ENCODE data around the gene MICAL2.

Gene MICAL2

GRCh38 chr11:12243486-12243885, 133.1 kb downstream of the MICAL2 start:
- Histone ChIP-seq H3K9ac (ENCODE audit: low read length) (no peak overlapping the region), H3K36me3 (ENCODE audit: control insufficient read depth, insufficient read depth, low read length) (peaks cover 11% of the 10 kb centered on the region), H3K27me3 (ENCODE audit: control insufficient read depth, insufficient read depth, low read length) (no peaks in the 10 kb centered on the region), H3K9me3 (ENCODE audit: control insufficient read depth, low read length) (no peaks in the 10 kb centered on the region), H3K4me3 (ENCODE audit: low read length) (no peak overlapping the region), H3K4me1 (ENCODE audit: control insufficient read depth, insufficient read depth, low read length) (peaks cover 63% of the 10 kb centered on the region)

DNA sequence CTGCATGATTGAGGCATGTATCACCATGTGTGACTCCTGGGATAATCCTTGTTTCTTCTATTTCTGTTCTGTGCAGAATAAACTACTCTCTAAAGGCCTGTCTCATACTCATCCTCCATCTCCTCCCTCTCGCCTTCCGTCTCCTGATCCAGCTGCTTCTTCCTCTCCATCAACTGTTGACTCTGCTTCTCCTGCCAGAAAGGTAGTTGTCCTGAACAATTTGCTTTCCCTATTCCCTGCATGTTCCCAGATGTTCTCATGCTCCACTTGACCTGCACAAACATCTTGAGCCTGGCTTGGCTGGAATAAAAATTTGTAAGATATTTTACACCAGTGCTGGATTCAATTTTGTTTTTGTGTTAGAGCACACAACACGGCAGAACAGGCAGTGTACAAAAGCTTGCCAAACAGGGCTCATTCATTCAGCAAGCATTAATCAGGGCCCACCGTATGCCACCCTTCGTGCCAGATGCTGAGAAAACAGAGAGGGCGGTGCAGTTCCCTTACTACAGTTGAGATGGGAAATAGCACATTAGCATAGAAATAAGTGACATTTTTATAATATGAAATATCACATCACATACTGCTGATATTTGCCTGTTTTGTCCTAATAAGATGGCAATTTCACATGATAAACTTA, 133.6 kb downstream of the MICAL2 start:
- peaks cover 11% of the 10 kb centered on the region for H3K36me3 ChIP-seq (ENCODE audit: control insufficient read depth, insufficient read depth, low read length)
- H3K4me3 ChIP-seq (ENCODE audit: low read length), result no peak overlapping the region
- no peaks in the 10 kb centered on the region for H3K9me3 ChIP-seq (ENCODE audit: control insufficient read depth, low read length)
- H3K27me3 ChIP-seq (ENCODE audit: control insufficient read depth, insufficient read depth, low read length), result no peaks in the 10 kb centered on the region
- peaks cover 67% of the 10 kb centered on the region for H3K4me1 ChIP-seq (ENCODE audit: control insufficient read depth, insufficient read depth, low read length)
- H3K9ac ChIP-seq (ENCODE audit: low read length), result no peak overlapping the region

DNA sequence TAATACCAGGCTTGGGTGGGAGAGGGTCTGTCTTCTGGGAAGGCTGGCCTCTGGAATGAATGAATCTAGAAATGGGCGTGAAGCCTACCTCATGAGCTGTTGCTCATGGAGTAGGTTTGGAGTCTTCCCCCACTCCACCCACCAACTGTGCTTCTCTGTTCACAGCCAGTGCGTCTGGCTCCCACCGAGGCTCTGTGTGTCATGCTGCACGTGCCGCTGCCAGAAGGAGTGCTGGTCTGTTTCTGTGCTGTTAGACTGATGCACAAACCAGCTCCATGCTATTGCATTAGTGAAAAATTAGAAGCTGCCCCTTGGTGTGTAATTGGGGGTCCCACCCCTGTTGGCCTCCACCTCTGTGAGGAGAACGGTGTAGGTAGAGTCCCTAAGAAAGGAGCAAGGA, 134.7 kb downstream of the MICAL2 start:
- H3K4me3 ChIP-seq (ENCODE audit: low read length), result no peak overlapping the region
- no peak overlapping the region for H3K9ac ChIP-seq (ENCODE audit: low read length)
- peaks cover 11% of the 10 kb centered on the region for H3K36me3 ChIP-seq (ENCODE audit: control insufficient read depth, insufficient read depth, low read length)
- peaks cover 67% of the 10 kb centered on the region for H3K4me1 ChIP-seq (ENCODE audit: control insufficient read depth, insufficient read depth, low read length)
- H3K27me3 ChIP-seq (ENCODE audit: control insufficient read depth, insufficient read depth, low read length), result no peaks in the 10 kb centered on the region
- H3K9me3 ChIP-seq (ENCODE audit: control insufficient read depth, low read length), result no peaks in the 10 kb centered on the region

- Histone ChIP-seq H3K36me3 (ENCODE audit: control insufficient read depth, insufficient read depth, low read length) (peaks cover 7% of the 10 kb centered on the region), H3K4me3 (ENCODE audit: low read length) (no peak overlapping the region), H3K9ac (ENCODE audit: low read length) (no peak overlapping the region), H3K4me1 (ENCODE audit: control insufficient read depth, insufficient read depth, low read length) (peaks cover 62% of the 10 kb centered on the region), H3K27me3 (ENCODE audit: control insufficient read depth, insufficient read depth, low read length) (no peaks in the 10 kb centered on the region), H3K9me3 (ENCODE audit: control insufficient read depth, low read length) (no peaks in the 10 kb centered on the region)
Observed at GRCh38 chr11:12245549-12246016, 135.2 kb downstream of the MICAL2 start.

- peaks cover 6% of the 10 kb centered on the region for H3K36me3 ChIP-seq (ENCODE audit: control insufficient read depth, insufficient read depth, low read length)
- H3K9ac ChIP-seq (ENCODE audit: low read length), result no peak overlapping the region
- no peak overlapping the region for H3K4me3 ChIP-seq (ENCODE audit: low read length)
- H3K4me1 ChIP-seq (ENCODE audit: control insufficient read depth, insufficient read depth, low read length), result peaks cover 56% of the 10 kb centered on the region
- H3K27me3 ChIP-seq (ENCODE audit: control insufficient read depth, insufficient read depth, low read length), result no peaks in the 10 kb centered on the region
- no peaks in the 10 kb centered on the region for H3K9me3 ChIP-seq (ENCODE audit: control insufficient read depth, low read length)
Observed at GRCh38 chr11:12246147-12246546, 135.8 kb downstream of the MICAL2 start.

GRCh38 chr11:12246989-12247388, 136.6 kb downstream of the MICAL2 start:
- Histone ChIP-seq H3K9me3 (ENCODE audit: control insufficient read depth, low read length) (no peaks in the 10 kb centered on the region), H3K27me3 (ENCODE audit: control insufficient read depth, insufficient read depth, low read length) (no peaks in the 10 kb centered on the region), H3K9ac (ENCODE audit: low read length) (no peak overlapping the region), H3K4me1 (ENCODE audit: control insufficient read depth, insufficient read depth, low read length) (peaks cover 55% of the 10 kb centered on the region), H3K36me3 (ENCODE audit: control insufficient read depth, insufficient read depth, low read length) (peaks cover 6% of the 10 kb centered on the region), H3K4me3 (ENCODE audit: low read length) (no peak overlapping the region)

DNA sequence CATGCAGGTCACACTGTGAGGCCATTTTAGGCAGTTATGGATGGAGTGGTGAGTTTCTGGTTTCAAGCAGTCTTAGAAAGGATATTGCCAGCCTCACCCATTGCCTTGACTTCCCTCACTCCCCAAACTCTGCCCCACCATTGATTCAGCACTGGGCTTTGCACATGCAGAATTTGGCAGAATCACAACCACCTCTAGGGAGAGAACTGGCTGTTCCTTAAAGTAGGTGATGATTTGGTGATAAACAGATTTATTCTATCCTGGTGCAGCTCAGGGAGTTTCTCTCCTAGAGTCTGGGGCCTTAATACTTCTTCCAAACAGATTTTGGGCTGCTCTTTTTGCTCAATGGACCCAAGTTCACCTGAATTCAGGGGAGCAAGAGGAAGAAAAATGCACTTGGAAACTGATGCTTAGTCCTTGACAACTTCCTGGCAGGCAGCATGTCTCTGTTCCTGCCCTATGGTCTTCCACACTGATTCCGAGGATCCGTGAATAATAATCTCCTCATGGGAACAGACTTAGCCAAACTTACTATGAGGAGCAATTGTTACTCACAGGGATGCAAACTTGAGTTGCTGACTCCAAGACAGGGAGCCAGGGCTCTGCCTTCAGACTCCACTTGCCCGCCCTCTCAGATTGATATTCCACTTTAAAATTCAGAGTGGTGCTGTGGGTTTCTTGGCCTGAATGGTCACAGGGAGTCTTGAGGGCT, 137.3 kb downstream of the MICAL2 start:
- H3K9me3 ChIP-seq (ENCODE audit: control insufficient read depth, low read length), result no peaks in the 10 kb centered on the region
- H3K9ac ChIP-seq (ENCODE audit: low read length), result no peak overlapping the region
- no peaks in the 10 kb centered on the region for H3K27me3 ChIP-seq (ENCODE audit: control insufficient read depth, insufficient read depth, low read length)
- H3K4me1 ChIP-seq (ENCODE audit: control insufficient read depth, insufficient read depth, low read length), result peaks cover 62% of the 10 kb centered on the region
- H3K36me3 ChIP-seq (ENCODE audit: control insufficient read depth, insufficient read depth, low read length), result peaks cover 6% of the 10 kb centered on the region
- no peak overlapping the region for H3K4me3 ChIP-seq (ENCODE audit: low read length)

GRCh38 chr11:12248330-12248729, 137.9 kb downstream of the MICAL2 start:
- Histone ChIP-seq H3K9ac (ENCODE audit: low read length) (no peak overlapping the region), H3K27me3 (ENCODE audit: control insufficient read depth, insufficient read depth, low read length) (no peaks in the 10 kb centered on the region), H3K36me3 (ENCODE audit: control insufficient read depth, insufficient read depth, low read length) (peaks cover under 1% of the 10 kb centered on the region), H3K9me3 (ENCODE audit: control insufficient read depth, low read length) (no peaks in the 10 kb centered on the region), H3K4me3 (ENCODE audit: low read length) (no peak overlapping the region), H3K4me1 (ENCODE audit: control insufficient read depth, insufficient read depth, low read length) (peaks cover 68% of the 10 kb centered on the region)

- H3K9ac ChIP-seq (ENCODE audit: low read length), result no peak overlapping the region
- H3K9me3 ChIP-seq (ENCODE audit: control insufficient read depth, low read length), result no peaks in the 10 kb centered on the region
- H3K4me3 ChIP-seq (ENCODE audit: low read length), result no peak overlapping the region
- peaks cover 81% of the 10 kb centered on the region for H3K4me1 ChIP-seq (ENCODE audit: control insufficient read depth, insufficient read depth, low read length)
- H3K27me3 ChIP-seq (ENCODE audit: control insufficient read depth, insufficient read depth, low read length), result no peaks in the 10 kb centered on the region
- no peaks in the 10 kb centered on the region for H3K36me3 ChIP-seq (ENCODE audit: control insufficient read depth, insufficient read depth, low read length)
Observed at GRCh38 chr11:12249590-12250260, 139.3 kb downstream of the MICAL2 start.

DNA sequence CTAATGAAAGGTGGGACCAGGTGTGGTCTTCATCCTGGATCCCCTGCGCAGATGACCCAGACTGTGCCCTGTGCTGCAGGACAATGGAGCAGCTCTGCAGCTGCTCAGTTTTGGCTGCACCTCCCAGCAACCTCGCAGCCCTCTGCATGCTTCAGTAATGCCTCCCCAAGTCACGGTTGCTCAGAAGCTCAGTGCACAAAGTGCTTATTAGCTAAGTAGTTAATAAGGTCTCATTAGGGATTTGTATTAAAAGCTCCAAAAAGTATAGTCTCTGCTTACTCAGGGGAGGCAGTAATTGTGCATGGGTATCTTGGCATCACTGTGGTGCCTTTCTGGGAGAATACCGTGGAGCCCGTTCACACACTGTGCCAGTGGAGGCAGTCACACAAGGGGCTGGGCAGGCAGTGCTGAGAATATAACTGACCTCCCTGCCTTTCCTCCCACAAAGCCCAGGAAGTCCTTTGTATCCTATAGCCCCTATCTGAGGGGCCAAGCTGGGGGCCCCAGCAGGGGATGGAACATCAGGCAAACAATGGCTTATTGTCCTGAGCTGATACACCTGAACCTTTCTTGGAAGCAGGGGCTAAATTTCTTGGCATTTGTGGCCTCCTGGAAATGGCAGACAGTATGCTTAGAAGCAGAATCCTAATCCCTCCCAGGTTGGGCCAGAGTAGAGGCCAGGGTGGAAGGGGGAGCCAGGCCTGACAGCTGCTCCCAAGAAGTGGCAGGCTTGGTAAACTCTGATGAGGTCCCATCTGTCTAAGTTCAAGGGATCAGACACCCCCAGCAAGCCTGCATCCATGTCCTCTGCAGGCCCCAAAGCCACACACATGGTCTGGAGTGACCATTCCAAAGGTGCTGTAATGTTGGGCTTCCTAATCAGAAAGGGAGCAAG, 141.5 kb downstream of the MICAL2 start:
- Histone ChIP-seq H3K4me1 (ENCODE audit: control insufficient read depth, insufficient read depth, low read length) (peaks cover 63% of the 10 kb centered on the region), H3K27me3 (ENCODE audit: control insufficient read depth, insufficient read depth, low read length) (no peaks in the 10 kb centered on the region), H3K9me3 (ENCODE audit: control insufficient read depth, low read length) (no peaks in the 10 kb centered on the region), H3K4me3 (ENCODE audit: low read length) (no peak overlapping the region), H3K36me3 (ENCODE audit: control insufficient read depth, insufficient read depth, low read length) (no peaks in the 10 kb centered on the region), H3K9ac (ENCODE audit: low read length) (no peak overlapping the region)

DNA sequence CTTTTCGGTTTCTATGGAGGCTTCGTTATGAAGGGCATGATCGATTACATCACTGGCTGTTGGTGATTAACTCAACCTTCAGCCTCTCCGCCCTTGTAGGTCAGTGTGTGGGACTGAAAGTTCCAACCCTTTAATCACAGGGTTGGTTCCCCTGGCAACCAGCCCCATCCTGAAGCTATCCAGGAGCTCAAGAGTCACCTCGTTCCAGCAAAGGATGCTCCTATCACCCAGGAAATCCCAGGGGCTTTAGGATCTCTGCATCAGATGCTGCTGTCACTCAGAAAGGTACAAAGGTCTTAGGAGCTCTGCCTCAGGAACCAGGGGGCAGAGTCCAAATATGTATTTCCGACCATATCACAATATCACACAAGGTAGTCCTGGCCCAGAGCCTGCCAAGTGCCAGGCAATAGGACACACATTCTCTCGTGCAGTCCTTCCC, 143.5 kb downstream of the MICAL2 start:
- Histone ChIP-seq H3K4me1 (ENCODE audit: control insufficient read depth, insufficient read depth, low read length) (peaks cover 58% of the 10 kb centered on the region), H3K9ac (ENCODE audit: low read length) (no peak overlapping the region), H3K9me3 (ENCODE audit: control insufficient read depth, low read length) (no peaks in the 10 kb centered on the region), H3K36me3 (ENCODE audit: control insufficient read depth, insufficient read depth, low read length) (no peaks in the 10 kb centered on the region), H3K4me3 (ENCODE audit: low read length) (no peak overlapping the region), H3K27me3 (ENCODE audit: control insufficient read depth, insufficient read depth, low read length) (no peaks in the 10 kb centered on the region)
